ENCODE data around the gene CD82. TPM values are rescaled to one million over a fixed set of nuclear protein-coding genes. Genes with fewer than 3 reads are reported as not detected.

CD82 gene
- total and polyA plus RNA-seq, 9 donors: 6.9 to 74.9 (median 29.5) TPM

- Histone ChIP-seq H3K27me3 (no peaks in the 10 kb centered on the region), H3K4me3 (no peak overlapping the region), H3K9me3 (no peaks in the 10 kb centered on the region), H3K36me3 (no peaks in the 10 kb centered on the region), H3K27ac (no peak overlapping the region), H3K4me1 (ENCODE audit: insufficient read depth) (peaks cover 4% of the 10 kb centered on the region)
- intact Hi-C loops (cut with DNase I): no loop called here
- 56 to 86% (median 69%) methylated on average over 2 of the region's 2 CpGs for WGBS, 3 donors
- no peak for DNase-seq
- TF ChIP-seq POLR2A (IDR thresholded peaks at IDR 0.05) (no peak), EP300 (IDR thresholded peaks at IDR 0.05) (no peak)
- TF ChIP-seq, protein P1, sequence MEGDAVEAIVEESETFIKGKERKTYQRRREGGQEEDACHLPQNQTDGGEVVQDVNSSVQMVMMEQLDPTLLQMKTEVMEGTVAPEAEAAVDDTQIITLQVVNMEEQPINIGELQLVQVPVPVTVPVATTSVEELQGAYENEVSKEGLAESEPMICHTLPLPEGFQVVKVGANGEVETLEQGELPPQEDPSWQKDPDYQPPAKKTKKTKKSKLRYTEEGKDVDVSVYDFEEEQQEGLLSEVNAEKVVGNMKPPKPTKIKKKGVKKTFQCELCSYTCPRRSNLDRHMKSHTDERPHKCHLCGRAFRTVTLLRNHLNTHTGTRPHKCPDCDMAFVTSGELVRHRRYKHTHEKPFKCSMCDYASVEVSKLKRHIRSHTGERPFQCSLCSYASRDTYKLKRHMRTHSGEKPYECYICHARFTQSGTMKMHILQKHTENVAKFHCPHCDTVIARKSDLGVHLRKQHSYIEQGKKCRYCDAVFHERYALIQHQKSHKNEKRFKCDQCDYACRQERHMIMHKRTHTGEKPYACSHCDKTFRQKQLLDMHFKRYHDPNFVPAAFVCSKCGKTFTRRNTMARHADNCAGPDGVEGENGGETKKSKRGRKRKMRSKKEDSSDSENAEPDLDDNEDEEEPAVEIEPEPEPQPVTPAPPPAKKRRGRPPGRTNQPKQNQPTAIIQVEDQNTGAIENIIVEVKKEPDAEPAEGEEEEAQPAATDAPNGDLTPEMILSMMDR (IDR thresholded peaks at IDR 0.05): no peak
Measured at GRCh38 chr11:44580701-44581100, 15.2 kb downstream of the CD82 start.

- H3K4me3 ChIP-seq: no peak overlapping the region
- intact Hi-C loops (cut with DNase I): no loop called here
- no peaks in the 10 kb centered on the region for H3K36me3 ChIP-seq
- H3K27ac ChIP-seq: no peak overlapping the region
- DNase-seq: no peak
- H3K27me3 ChIP-seq: no peaks in the 10 kb centered on the region
- WGBS, 3 donors: 77 to 87% (median 85%) methylated on average over 3 of the region's 3 CpGs
- TF ChIP-seq, protein P1 (IDR thresholded peaks at IDR 0.05): no peak
- no peak for TF ChIP-seq EP300 (IDR thresholded peaks at IDR 0.05)
- no peak for TF ChIP-seq POLR2A (IDR thresholded peaks at IDR 0.05)
- H3K9me3 ChIP-seq: no peaks in the 10 kb centered on the region
- H3K4me1 ChIP-seq (ENCODE audit: insufficient read depth): peaks cover 4% of the 10 kb centered on the region
Measured at GRCh38 chr11:44581246-44581645, 15.8 kb downstream of the CD82 start.

DNA sequence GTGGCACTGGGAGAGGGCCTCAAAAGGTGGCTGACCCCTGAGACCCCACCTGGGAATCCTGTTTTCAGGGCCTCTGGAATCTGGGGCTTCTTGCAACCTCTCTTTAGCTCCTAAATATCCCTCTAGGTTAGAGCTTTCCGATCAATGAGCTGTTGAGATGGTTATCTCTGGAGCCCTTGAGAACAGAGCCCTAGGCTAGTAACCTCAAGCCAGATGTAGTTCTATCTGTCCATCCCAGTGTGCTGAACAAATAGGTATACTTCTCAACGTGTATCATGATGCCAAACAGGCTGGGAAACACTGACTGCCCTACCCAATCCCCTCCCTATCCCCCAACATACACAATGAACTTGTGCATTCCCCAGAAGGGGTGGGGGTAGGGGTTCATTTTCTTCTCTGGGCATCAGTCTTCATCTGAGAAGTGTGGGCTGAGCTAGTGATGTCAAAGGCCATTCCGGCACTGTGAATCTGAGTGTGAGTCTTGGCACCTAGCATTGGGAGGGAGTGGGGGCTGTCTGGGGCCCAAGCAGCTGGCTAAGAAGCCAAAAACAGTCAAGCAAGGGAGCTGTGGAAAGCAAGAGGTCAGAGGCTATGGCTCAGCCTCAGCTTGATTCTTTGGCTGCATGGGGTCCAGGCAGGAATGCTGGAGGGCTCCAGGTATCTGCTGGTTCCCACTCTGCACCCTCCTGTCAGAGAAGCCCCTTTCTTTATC, 17.3 kb downstream of the CD82 start:
- 87 to 91% (median 90%) methylated on average over 3 of the region's 3 CpGs for WGBS, 3 donors
- H3K4me1 ChIP-seq (ENCODE audit: insufficient read depth): peaks cover 4% of the 10 kb centered on the region
- no peak for DNase-seq
- H3K27me3 ChIP-seq: no peaks in the 10 kb centered on the region
- H3K27ac ChIP-seq: no peak overlapping the region
- intact Hi-C loops (cut with DNase I): no loop called here
- no peak overlapping the region for H3K4me3 ChIP-seq
- TF ChIP-seq, protein P1 (IDR thresholded peaks at IDR 0.05): no peak
- TF ChIP-seq POLR2A (IDR thresholded peaks at IDR 0.05) (no peak), EP300 (IDR thresholded peaks at IDR 0.05) (no peak)
- no peaks in the 10 kb centered on the region for H3K9me3 ChIP-seq
- H3K36me3 ChIP-seq: no peaks in the 10 kb centered on the region

- H3K4me1 ChIP-seq (ENCODE audit: insufficient read depth): peaks cover 4% of the 10 kb centered on the region
- H3K9me3 ChIP-seq: no peaks in the 10 kb centered on the region
- no peak overlapping the region for H3K27ac ChIP-seq
- WGBS, 3 donors: 93 to 100% (median 94%) methylated on average over 2 of the region's 2 CpGs
- no peaks in the 10 kb centered on the region for H3K27me3 ChIP-seq
- H3K36me3 ChIP-seq: no peaks in the 10 kb centered on the region
- H3K4me3 ChIP-seq: no peak overlapping the region
- TF ChIP-seq EP300 (IDR thresholded peaks at IDR 0.05) (no peak), POLR2A (IDR thresholded peaks at IDR 0.05) (no peak)
- TF ChIP-seq, protein P1 (IDR thresholded peaks at IDR 0.05): no peak
- intact Hi-C loops (cut with DNase I): no loop called here
- DNase-seq: no peak
Measured at GRCh38 chr11:44583353-44583669, 17.8 kb downstream of the CD82 start.
